ENCODE results near the gene PPP1R12B. TPM values are rescaled to one million over a fixed set of nuclear protein-coding genes. Genes with fewer than 3 reads are reported as not detected.

Gene PPP1R12B
- total RNA-seq, result 594 TPM
- long read RNA-seq, partial matches to known transcripts, result 11 of 72 reads
- long read RNA-seq, other reads (novel, unspliced or antisense), result 57 of 72 reads

- DNase-seq (ENCODE audit: missing footprints) (peak; percentile 99), ATAC-seq (peak; percentile 99)
- intact Hi-C loops (cut with DNase I), result loop anchor here (2.0 to 10.0 kb wide), 3 partner anchors 64 to 246 kb away; no protein-coding TSS in a partner anchor
Observed at GRCh38 chr1:202348509-202349205, at the start of gene PPP1R12B. PPP1R12B (plus strand) TSS chr1:202348699; CDS start chr1:202348852, 153 bp downstream.

- intact Hi-C loops (cut with DNase I), result no loop called here
- DNase-seq (ENCODE audit: missing footprints) (no peak), ATAC-seq (no peak)
Observed at GRCh38 chr1:202302166-202302565, 46.3 kb upstream of the PPP1R12B start.

- peak; percentile 42 for ATAC-seq
- intact Hi-C loops (cut with DNase I), result no loop called here
- no peak for DNase-seq (ENCODE audit: missing footprints)
Observed at GRCh38 chr1:202304375-202304774, 44.1 kb upstream of the PPP1R12B start.

GRCh38 chr1:202305168-202305567 lies 43.3 kb upstream of the PPP1R12B start:
- intact Hi-C loops (cut with DNase I), result no loop called here
- ATAC-seq, result peak; percentile 38

GRCh38 chr1:202306535-202307345 lies 41.8 kb upstream of the PPP1R12B start:
- no peak for ATAC-seq
- DNase-seq (ENCODE audit: missing footprints), result no peak
- intact Hi-C loops (cut with DNase I), result no loop called here

More at GRCh38 chr1:202305168-202305567, 43.3 kb upstream of the PPP1R12B start:
- no peak for DNase-seq (ENCODE audit: missing footprints)

- intact Hi-C loops (cut with DNase I), result loop anchor here (10.0 kb wide), 1 partner anchor 405 kb away; the partner anchor contains the start of gene SYT2
- no peak for DNase-seq (ENCODE audit: missing footprints)
- no peak for ATAC-seq
Observed at GRCh38 chr1:202310071-202310725, 38.3 kb upstream of the PPP1R12B start.

- ATAC-seq (no peak), DNase-seq (ENCODE audit: missing footprints) (no peak)
- intact Hi-C loops (cut with DNase I), result loop anchor here (10.0 kb wide), 1 partner anchor 404 kb away; the partner anchor contains the start of gene SYT2
Observed at GRCh38 chr1:202310746-202311145, 37.8 kb upstream of the PPP1R12B start.

GRCh38 chr1:202311875-202312635 lies 36.4 kb upstream of the PPP1R12B start:
- ATAC-seq, result no peak
- no peak for DNase-seq (ENCODE audit: missing footprints)
- intact Hi-C loops (cut with DNase I), result loop anchor here (10.0 kb wide), 1 partner anchor 403 kb away; the partner anchor contains the start of gene SYT2

- intact Hi-C loops (cut with DNase I), result loop anchor here (1.0 to 10.0 kb wide), 3 partner anchors 41 to 399 kb away; partner anchors contain the start of genes LGR6 and SYT2
- peak; percentile 77 for ATAC-seq
- DNase-seq (ENCODE audit: missing footprints), result peak; percentile 81
Observed at GRCh38 chr1:202315576-202316168, 32.8 kb upstream of the PPP1R12B start.

- no peak for DNase-seq (ENCODE audit: missing footprints)
- intact Hi-C loops (cut with DNase I), result loop anchor here (10.0 kb wide), 1 partner anchor 399 kb away; the partner anchor contains the start of gene SYT2
- ATAC-seq, result no peak
Observed at GRCh38 chr1:202316186-202316585, 32.3 kb upstream of the PPP1R12B start.

- intact Hi-C loops (cut with DNase I), result loop anchor here (10.0 kb wide), 1 partner anchor 397 kb away; the partner anchor contains the start of gene SYT2
- no peak for DNase-seq (ENCODE audit: missing footprints)
- no peak for ATAC-seq
Observed at GRCh38 chr1:202317941-202318925, 30.3 kb upstream of the PPP1R12B start.

- intact Hi-C loops (cut with DNase I), result loop anchor here (10.0 kb wide), 1 partner anchor 395 kb away; the partner anchor contains the start of gene SYT2
Observed at GRCh38 chr1:202319381-202320080, 29.0 kb upstream of the PPP1R12B start.

GRCh38 chr1:202320081-202320405 lies 28.5 kb upstream of the PPP1R12B start:
- DNase-seq (ENCODE audit: missing footprints) (no peak), ATAC-seq (no peak)
- intact Hi-C loops (cut with DNase I), result no loop called here

More at GRCh38 chr1:202319381-202320080, 29.0 kb upstream of the PPP1R12B start:
- ATAC-seq, result no peak
- DNase-seq (ENCODE audit: missing footprints), result no peak

- ATAC-seq (no peak), DNase-seq (ENCODE audit: missing footprints) (no peak)
- intact Hi-C loops (cut with DNase I), result no loop called here
Observed at GRCh38 chr1:202323731-202324130, 24.8 kb upstream of the PPP1R12B start.

GRCh38 chr1:202324646-202325045 lies 23.9 kb upstream of the PPP1R12B start:
- no peak for ATAC-seq
- intact Hi-C loops (cut with DNase I), result no loop called here

GRCh38 chr1:202329891-202330290 lies 18.6 kb upstream of the PPP1R12B start:
- ATAC-seq (no peak), DNase-seq (ENCODE audit: missing footprints) (no peak)
- intact Hi-C loops (cut with DNase I), result no loop called here

More at GRCh38 chr1:202324646-202325045, 23.9 kb upstream of the PPP1R12B start:
- DNase-seq (ENCODE audit: missing footprints), result no peak

Data from Right ventricle myocardium inferior (tissue), 1 donor.